GM18526 (cell line): Measurements from ENCODE around the gene SLC1A3.

Experiments
- POLR2A ChIP-seq: IDR thresholded peaks from 3 replicates; pipeline ENCODE4 v1.6.1; 2011; ENCODE audit not compliant: insufficient read length; ENCODE audit errors: extremely low read depth

SLC1A3 gene

GRCh38 chr5:36613771-36614656 is 7.6 kb downstream of the SLC1A3 start:
- no peak for TF ChIP-seq POLR2A

- TF ChIP-seq POLR2A, result no peak
Measured at GRCh38 chr5:36614657-36615308, 8.4 kb downstream of the SLC1A3 start.

- no peak for TF ChIP-seq POLR2A
Measured at GRCh38 chr5:36619012-36619635, 12.7 kb downstream of the SLC1A3 start.

GRCh38 chr5:36621985-36622384 is 15.6 kb downstream of the SLC1A3 start:
- TF ChIP-seq POLR2A, result no peak

GRCh38 chr5:36623832-36624231 is 17.4 kb downstream of the SLC1A3 start:
- no peak for TF ChIP-seq POLR2A

- TF ChIP-seq POLR2A, result no peak
Measured at GRCh38 chr5:36624277-36624676, 17.9 kb downstream of the SLC1A3 start.

GRCh38 chr5:36628695-36629094 is 22.3 kb downstream of the SLC1A3 start:
- no peak for TF ChIP-seq POLR2A

- TF ChIP-seq POLR2A, result no peak
Measured at GRCh38 chr5:36629729-36630128, 23.3 kb downstream of the SLC1A3 start.

GRCh38 chr5:36630201-36631145 is 24.1 kb downstream of the SLC1A3 start:
- TF ChIP-seq POLR2A, result no peak

- no peak for TF ChIP-seq POLR2A
Measured at GRCh38 chr5:36631154-36631553, 24.7 kb downstream of the SLC1A3 start.

- no peak for TF ChIP-seq POLR2A
Measured at GRCh38 chr5:36631620-36632362, 25.4 kb downstream of the SLC1A3 start.

GRCh38 chr5:36632363-36632664 is 25.9 kb downstream of the SLC1A3 start:
- no peak for TF ChIP-seq POLR2A

GRCh38 chr5:36635721-36636390 is 29.4 kb downstream of the SLC1A3 start:
- no peak for TF ChIP-seq POLR2A

GRCh38 chr5:36637101-36637500 is 30.7 kb downstream of the SLC1A3 start:
- no peak for TF ChIP-seq POLR2A

- no peak for TF ChIP-seq POLR2A
Measured at GRCh38 chr5:36637516-36637915, 31.1 kb downstream of the SLC1A3 start.
